Measurements from ENCODE around the gene PCBP3.
"Not testable (repeated sequence)": the region's sequence is repeated elsewhere in the genome, so short reads cannot be mapped to it uniquely, and the experiment has no call there.

The PCBP3 gene

GRCh38 chr21:45613881-45614280 lies 29.6 kb upstream of the PCBP3 start:
- DNase-seq: no peak

DNA sequence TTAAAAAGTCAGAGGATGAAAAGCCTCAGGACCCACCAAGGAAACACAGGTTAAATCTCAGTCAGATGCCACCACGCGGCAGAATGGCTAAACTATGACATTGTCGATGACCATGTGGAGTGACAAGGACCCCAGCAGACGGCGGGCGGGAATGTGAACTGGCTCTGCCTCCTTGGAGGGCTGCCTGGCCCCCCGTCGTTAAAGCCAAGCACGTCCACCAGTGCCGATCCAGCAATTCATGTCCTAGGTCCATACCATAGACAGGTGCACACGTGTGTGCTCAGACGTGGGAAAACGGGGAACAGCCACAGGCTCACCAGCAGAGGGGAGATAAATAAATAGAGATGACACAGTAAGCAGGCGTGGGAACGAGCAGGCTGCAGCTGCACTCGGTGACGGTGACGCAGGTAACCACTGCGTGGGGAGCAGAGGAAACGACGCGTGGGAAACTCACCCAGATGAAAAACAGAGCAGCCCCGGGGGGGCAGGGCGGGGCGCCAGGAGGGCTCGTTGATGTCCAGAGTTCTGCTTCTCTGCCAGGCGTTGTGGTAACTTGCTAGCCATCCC lies 28.3 kb upstream of the PCBP3 start:
- DNase-seq: peak; percentile 85

GRCh38 chr21:45617021-45617921 lies 26.3 kb upstream of the PCBP3 start:
- no peak for DNase-seq

DNA sequence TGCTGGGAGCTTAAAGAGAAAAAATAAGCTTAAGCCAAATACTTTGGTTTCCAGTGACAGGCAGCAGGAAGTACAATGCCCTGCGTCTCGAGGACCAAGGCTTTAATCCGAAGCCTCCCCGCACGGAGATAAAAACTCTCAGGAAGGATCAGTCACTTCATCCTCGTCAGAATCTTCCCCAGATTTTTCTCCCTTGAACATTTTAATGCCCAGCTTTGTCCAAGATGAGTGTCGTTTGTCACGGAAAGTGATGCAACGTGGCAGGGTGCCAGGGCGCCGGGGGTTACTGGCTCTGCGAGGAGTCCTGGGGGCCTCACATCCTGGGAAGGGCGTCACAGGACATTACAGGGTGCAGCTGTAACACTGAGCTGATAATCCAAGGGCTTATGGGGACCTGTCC lies 25.2 kb upstream of the PCBP3 start:
- DNase-seq: no peak

- no peak for DNase-seq
These were observed 24.6 kb upstream of the PCBP3 start for GRCh38 chr21:45618846-45619485.

DNA sequence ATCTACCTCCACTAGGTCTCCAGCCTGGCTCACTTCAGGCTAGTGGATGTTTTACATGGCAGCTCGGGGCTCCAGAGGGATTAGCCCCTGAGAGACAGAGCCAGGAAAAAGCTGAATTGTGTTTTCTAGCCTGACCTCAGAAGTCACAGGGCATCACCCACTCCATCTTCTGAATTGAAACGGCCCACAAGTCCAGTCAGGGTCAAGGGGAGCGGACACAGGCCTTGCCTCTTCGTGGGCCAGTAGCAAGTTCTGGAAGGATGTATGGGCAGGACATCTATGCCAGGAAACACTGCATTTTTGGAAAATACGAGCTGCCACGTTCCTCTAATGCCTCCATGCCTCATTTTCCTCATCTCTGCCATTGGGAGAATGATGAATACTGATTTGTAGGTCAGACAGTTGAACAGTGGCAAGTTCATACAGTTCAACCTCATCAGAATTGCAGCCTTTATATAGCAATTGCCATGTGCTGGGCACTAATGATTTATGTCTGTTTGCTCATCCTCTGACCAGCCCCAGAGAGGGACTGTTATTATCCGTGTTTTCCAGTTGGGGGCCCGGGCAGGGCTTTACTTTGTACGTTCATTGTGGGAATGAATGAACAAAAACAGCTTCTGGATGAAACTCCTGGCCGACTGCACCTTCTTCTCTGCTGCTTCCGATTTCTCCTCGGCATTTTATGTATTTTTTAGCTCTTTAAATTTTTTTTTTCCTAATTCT lies 23.2 kb upstream of the PCBP3 start:
- DNase-seq: no peak

GRCh38 chr21:45621435-45622331 lies 21.8 kb upstream of the PCBP3 start:
- DNase-seq: not testable (repeated sequence)

DNA sequence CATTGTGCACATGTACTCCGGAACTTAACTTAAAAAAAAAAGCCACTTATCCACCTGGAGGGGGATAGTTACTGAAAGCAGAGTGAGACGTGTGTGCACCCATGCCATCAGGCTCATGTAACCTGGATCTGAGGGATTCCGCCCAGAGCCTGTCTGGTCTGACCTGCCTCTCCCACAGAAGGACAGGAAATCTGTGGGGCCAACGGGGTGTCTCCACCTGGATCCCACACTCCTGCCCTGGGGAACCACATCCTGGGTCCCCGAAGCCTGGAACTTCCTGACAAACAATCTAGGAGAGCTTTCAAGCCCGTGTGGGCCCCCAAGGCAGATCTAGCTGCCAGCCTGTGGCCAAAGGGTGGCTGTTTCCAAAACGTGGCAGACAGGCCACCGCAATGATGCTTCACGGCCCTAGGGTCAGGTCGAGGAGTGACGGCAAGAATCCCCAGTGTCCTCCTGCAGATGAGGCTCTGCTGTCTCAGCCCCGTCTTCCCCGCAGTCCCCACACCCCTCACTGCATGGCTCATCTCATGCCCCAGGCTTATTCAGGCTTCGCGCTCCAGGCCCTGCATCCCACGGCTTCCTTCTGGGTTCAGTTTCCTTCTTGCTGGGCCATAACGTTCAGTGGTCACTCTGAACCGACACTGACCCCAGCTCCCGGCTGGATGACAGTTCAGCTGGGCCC lies 21.0 kb upstream of the PCBP3 start:
- DNase-seq: no peak

DNA sequence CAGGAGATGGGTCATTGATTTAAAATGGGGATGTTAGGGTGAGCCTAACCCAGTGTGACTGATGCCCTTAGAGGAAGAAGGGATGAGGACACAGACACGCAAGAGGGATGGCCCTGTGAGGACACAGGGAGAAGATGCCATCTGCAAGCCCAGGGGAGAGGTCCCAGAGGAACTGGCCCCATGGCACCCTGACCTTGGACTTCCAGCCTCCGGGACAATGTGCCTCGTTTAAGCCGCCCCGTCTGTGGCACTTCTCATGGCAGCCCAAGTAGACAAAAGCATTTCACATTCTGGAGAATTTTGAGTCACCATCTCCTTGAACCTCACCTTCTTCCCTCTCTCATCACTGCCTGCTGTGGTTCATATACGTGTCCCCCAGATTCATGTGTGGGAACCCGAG lies 20.1 kb upstream of the PCBP3 start:
- no peak for DNase-seq

DNA sequence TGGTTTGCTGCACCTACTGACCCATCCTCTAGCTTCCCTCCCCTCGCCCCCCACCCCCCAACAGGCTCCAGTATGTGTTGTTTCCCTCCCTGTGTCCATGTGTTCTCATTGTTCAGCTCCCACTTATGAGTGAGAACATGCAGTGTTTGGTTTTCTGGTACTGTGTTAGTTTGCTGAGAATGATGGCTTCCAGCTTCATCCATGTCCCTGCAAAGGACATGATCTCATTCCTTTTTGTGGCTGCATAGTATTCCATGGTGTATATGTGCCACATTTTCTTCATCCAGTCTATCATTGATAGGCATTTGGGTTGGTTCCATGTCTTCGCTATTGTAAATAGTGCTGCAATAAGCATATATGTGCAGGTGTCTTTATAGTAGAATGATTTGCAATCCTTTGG lies 17.4 kb upstream of the PCBP3 start:
- DNase-seq: not testable (repeated sequence)

- no peak for DNase-seq
These were observed 14.2 kb upstream of the PCBP3 start for GRCh38 chr21:45629046-45629981.

DNA sequence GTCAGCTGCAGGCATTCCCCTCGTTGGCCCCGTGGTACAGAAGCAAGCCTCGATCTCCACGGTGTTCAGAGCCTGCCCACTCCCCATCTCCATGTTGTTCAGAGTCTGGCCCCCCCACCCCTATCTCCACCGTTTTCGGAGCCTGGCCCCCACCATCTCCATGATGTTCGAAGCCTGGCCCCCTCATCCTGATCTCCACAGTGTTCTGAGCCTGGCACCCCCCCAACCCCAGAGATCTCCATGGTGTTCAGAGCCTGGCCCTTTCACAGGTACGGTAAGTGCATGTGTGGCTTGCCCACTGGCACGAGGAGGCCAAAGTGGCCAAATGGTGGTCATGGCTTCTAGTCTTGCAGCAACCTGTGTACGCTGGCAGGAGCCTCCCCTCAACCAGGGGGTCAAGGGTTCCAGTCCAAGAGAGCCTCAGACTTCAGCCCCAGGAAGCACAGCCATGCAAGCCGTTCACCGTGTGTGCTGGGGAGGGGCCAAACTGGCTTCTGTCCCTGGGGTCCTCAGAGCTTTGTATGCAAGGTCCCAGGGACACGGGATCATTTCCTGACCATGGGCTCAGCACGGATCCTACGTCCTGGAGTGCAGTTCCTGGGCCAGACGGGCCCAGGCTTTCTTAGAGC lies 13.3 kb upstream of the PCBP3 start:
- DNase-seq: no peak

GRCh38 chr21:45630876-45631275 lies 12.6 kb upstream of the PCBP3 start:
- DNase-seq: no peak

GRCh38 chr21:45631540-45631939 lies 12.0 kb upstream of the PCBP3 start:
- DNase-seq: no peak

DNA sequence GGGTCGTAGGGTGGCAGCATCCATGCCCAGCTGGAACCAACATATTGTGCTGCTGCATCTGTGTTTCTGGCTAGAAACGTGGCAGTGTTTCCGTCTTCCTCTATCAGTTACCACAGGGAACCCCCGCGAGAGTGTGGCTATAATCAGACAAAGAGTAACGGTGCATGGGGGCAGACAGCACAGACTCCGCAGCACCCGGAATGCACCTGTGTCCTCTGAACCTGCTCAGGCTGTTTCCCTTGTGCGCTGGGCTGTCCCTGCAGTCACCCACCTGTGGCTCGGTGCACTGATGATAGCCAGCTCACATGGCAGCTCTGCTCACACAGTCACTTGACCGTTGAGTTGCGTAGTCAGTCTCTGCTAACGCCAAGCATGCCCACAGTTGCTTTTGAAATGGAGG lies 11.4 kb upstream of the PCBP3 start:
- no peak for DNase-seq

DNA sequence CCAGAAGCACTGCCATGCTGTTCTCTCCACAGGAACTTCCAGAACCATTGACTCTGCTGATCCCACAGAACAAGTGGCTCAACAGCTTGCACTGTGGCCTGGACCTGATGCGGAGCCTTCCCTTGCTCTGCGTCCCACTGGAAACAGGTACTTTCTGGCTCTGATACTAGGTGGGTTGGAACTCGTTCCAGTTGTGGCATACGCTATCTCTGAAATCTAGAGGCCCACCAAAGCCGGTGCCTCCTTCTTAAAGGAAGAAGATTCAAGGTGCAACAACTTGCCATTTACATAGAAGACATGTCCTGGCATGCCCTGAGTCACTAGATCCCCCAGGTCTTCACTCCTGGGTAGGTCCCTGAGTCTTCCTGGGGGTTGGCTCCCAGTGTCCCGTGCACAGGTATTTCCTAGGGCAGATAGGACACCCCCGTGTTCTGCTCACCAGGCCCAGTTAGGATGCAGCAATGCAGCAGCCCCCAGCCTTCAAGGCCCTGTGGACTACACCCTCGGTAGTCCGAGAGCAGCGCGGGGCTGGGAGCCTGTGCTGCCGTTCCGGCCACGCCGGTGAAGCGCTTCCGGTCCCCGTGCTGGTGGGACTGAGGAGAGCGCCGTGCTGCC lies 10.8 kb upstream of the PCBP3 start:
- DNase-seq: no peak

- DNase-seq: no peak
These were observed 8.9 kb upstream of the PCBP3 start for GRCh38 chr21:45634511-45635183.

DNA sequence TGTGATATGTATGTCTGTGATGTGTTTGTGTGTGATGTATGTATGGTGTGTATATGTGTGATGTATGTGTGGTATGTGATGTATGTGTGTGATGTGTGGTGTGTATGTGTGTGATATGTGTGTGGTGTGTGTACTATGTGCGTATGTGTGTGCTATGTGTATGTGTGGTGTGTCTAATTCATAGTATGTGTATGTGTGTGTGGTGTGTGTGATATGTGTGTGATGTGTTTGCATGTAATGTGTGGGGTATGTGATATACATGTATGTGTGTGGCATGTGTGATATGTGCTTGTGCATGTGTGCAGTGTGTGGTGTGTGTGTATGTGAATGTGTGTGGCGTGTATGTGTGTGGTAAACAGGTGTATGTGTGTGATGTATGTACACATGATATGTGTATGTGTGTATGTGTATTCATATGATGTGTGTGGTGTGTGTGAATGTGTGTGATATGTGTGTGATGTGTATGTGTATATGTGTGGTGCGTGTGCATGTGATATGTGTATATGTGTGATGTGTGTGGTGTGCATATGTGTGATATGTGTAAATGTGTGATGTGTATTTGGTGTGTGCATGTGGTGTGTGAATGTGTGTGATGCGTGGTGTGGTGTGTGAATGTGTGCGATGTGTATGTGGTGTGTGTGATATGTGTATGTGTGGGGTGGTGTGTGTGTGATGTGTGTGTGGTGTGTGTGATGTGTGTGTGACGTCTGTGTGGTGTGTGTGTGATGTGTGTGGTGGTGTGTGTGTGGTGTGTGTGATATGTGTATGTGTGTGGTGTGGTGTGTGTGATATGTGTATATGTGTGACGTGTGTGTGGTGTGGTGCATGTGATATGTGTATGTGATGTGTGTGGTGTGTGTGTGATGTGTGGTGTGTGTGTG lies 8.0 kb upstream of the PCBP3 start:
- DNase-seq: no peak
